PFSK-1 (cell line): ENCODE data around the gene DOCK1.

Experiments used
- POLR2AphosphoS5 ChIP-seq: IDR thresholded peaks from 2 replicates; pipeline ENCODE4 v1.6.1; 2012; ENCODE audit warnings: low read depth, mild to moderate bottlenecking, control low read depth, low read length, moderate library complexity
- REST ChIP-seq, 2 experiments: IDR thresholded peaks; 2 replicates each; pipeline versions ENCODE4 v1.6.1 to v1.8.0; 2011 to 2012; ENCODE audit warnings: low read depth in 2 of 2, low read length in 2 of 2, control low read depth in 1 of 2, inconsistent platforms in 1 of 2, mild to moderate bottlenecking in 1 of 2, moderate library complexity in 1 of 2; ENCODE audit not compliant: insufficient read depth in 1 of 2

GRCh38 chr10:126935263-126935946 is 30.2 kb downstream of the DOCK1 start:
- TF ChIP-seq REST (IDR thresholded peaks at IDR 0.05; ENCODE audit: insufficient read depth in 1 of 2, low read depth in 2 of 2, low read length in 2 of 2): no peak
- no peak for TF ChIP-seq POLR2AphosphoS5
